GM21528 (cell line): ENCODE data around the gene UBE2G2.

ENCODE experiments used
- ATAC-seq: cut with Tn5 transposase; IDR thresholded peaks from one replicate; pipeline ENCODE4 v1.9.1; 2021; ENCODE audit warnings: mild to moderate bottlenecking, moderate library complexity; ENCODE audit not compliant: unreplicated experiment, low FRiP score

Gene UBE2G2

GRCh38 chr21:44766818-44767354 lies 34.7 kb downstream of the UBE2G2 start:
- no peak for ATAC-seq

DNA sequence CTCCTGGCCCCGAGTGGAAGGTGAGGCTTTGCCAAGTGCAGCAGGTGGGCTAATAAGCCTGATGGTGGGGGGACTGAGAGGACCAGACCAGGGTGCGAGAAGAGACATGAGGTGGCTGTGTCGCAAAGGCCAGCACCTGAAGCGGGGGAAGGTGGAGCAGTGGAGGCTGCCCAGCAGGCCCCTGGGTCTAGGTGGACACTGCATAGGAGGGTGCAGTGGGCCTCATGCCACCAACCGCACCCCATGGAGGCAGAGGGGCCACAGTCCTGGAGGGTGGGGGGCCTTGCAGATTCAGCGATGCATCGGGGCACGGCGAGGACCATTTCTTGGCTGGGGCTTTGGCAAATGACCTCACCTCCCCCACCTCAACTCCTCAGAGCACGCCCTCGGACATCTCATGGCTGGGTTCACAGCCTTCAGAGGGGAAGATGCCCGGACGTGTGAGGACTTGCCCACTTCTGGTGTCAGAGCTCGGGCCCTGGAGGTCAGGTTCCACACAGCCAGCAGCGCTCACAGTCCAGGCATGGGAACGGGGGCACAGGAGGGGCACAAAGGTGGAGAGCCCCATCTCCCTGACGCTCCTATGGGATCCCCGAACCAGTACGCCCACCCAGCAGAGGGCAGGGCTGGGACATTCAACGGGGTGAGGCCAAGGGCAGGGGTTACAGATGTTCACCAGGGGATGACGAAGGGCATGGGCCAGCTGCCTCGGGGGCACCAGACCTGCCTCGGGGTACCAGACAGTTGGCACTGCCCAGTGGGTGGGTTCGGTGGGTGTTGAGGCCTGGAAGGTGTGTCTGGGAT lies 35.4 kb downstream of the UBE2G2 start:
- no peak for ATAC-seq

DNA sequence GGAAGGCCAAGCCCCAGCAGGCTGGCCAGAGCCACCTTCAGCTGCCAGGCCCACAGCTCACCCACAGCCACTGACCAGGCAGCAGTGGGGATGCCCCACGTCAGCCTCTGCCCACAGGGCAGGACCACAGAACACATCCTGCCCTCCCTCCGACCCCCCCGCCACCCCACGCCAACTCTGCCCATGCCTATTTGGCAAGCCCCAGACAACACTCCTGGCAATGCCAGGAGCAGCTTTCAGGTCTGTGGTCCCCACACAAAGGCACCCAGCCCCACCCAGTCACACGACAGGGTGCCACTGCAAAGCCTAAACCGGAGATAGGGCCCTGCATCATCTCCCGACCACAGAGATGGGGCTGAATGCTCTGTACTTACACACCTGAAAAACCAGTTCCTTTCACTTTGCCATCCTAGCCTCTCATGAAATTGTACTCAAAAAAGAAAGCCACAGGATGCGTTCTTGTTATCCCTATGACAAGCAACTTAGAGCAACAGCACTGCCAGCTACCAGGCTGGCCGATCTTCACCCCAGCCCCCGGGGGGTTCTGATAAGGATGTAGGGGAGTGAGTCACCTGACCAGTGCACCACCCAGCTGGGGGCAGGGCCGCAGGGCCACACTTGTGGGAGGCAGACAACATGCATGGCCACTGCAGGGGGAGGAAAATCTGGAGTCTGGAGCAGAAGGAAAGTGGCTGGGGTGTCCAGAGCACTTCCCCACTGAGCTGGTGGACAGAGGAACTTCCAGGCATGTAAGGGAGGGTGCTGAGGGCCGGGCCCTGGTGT lies 36.2 kb downstream of the UBE2G2 start:
- ATAC-seq: no peak

DNA sequence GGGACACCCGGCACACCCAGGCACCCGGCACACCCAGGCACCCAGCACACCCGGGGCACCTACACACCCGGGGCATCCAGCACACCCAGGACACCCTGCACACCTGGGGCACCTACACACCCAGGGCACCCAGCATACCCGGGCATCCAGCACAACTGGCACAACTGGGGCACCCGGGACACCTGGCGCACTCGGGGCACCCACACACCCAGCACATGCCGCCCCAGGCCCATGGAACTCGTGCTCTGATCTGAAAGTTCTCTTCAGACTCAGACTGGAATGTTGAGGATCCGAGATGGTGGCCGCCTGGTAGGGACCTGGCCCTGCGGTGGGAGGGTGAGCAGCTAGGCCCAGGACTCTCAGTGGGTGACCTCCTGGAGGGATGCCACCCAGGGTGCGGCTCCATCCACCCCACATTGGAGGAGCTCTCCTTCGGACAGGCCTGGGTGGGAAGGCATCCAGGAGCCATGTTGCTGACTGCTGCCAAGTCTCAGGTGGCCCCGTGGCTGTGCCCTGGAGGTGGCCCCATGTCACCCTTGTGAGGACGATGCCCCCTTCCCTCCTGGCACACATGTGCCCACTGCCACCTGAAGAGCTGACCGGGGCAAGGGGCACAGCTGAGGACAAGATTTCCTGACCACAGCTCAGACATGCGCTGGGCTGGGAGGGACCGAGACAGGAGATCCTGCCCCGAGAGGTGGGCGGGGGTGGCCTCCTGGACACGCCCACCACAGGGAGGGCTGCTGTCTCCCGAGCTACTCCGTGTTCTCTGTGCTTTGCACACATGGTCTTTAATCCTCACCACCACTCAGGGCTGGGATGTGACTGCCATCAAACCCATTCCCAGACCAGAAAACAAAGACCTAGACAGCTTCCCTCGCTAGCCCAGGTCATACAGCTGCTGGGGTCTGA lies 37.0 kb downstream of the UBE2G2 start:
- ATAC-seq: no peak

DNA sequence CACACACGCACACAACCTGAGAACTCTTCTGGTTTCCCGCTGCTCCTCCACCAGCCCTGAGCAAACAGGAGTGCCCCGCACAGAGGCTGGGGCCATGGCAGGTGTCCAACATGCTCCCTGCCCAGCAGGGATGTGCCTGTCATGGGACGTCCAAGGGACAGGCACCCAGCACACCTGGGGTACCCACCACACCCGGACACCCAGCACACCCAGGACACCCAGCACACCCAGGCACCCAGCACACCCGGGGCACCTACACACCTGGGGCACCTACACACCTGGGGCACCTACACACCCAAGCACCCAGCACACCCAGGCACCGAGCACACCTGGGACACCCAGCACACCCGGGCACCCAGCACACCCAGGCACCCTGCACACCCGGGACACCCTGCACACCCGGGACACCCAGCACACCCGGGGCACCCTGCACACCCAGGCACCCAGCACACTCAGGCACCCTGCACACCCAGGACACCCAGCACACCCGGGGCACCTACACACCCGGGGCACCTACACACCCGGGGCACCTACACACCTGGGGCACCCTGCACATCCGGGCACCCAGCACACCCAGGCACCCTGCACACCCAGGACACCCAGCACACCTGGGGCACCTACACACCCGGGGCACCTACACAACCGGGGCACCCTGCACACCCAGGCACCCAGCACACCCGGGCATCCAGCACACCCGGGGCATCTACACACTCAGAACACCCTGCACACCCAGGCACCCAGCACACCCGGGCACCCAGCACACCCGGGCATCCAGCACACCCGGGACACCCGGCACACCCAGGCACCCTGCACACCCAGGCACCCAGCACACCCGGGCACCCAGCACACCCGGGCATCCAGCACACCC lies 37.9 kb downstream of the UBE2G2 start:
- no peak for ATAC-seq

- ATAC-seq: no peak
These were observed 38.6 kb downstream of the UBE2G2 start for GRCh38 chr21:44763050-44763378.

- no peak for ATAC-seq
These were observed 39.2 kb downstream of the UBE2G2 start for GRCh38 chr21:44762221-44763049.

DNA sequence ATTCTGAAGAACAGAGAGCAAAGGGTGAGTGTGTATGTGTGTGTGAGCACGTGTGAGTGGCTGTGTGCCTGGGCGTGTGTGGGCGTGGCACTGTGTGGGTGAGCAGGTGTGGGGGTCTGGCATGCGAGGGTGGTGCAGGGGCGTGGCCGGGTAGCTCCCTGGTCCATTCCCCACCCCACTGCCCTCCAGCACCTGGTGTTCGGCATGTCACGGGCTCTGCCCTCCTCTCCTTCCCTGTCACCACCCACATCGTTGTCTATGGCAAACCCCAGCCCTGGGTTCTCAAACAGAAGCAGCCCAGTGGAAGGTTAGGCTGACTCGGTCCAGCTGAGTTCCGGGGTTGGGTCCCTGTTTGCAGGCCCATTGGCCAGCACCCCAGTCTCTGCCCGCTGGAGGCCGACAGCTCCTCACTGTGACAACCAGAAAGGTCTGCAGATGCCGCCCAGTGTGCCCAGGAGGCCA lies 39.8 kb downstream of the UBE2G2 start:
- no peak for ATAC-seq

- ATAC-seq: no peak
These were observed 40.5 kb downstream of the UBE2G2 start for GRCh38 chr21:44761011-44761729.

DNA sequence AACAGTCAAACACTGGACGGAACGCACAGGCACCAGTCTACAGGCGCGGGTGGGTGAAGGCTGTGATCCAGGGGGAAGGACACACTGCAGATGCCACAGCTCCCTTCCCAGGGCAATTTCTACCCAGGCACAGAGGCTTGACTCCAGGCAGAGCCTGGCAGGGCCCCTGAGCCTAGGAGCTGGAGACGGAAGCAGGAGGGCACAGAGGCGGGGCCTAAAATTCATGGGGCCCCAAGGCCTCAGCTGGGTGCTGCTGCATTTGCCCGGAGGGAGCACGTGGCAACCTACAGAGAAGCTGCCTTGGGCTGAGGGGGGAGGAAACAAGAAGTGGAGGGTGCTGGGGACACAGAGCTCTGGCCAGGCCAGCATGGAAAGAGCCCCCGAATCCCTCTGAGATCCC lies 41.2 kb downstream of the UBE2G2 start:
- ATAC-seq: no peak

- ATAC-seq: no peak
These were observed 41.9 kb downstream of the UBE2G2 start for GRCh38 chr21:44759628-44760285.

- ATAC-seq: no peak
These were observed 42.6 kb downstream of the UBE2G2 start for GRCh38 chr21:44758781-44759627.

GRCh38 chr21:44758141-44758561 lies 43.5 kb downstream of the UBE2G2 start:
- no peak for ATAC-seq

DNA sequence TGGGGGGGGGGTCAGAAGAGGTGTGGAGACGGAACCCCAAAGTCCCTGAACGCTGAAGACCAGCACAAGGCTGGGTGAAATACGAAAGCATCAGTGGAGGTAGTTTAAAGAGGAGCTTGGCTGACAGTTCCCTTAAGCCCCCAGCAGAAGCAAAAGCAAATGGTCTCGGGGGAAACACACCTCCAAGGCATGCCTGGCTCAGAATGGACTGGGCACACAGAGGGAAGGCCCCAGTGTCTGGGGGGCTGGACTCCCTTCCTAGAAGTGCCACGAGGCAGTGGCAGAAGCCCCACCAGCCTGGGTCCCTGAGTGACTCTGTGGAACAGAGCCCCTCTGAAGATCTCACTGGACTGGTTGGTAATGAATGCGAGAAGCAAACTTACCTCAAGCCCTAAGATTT lies 43.9 kb downstream of the UBE2G2 start:
- ATAC-seq: no peak

DNA sequence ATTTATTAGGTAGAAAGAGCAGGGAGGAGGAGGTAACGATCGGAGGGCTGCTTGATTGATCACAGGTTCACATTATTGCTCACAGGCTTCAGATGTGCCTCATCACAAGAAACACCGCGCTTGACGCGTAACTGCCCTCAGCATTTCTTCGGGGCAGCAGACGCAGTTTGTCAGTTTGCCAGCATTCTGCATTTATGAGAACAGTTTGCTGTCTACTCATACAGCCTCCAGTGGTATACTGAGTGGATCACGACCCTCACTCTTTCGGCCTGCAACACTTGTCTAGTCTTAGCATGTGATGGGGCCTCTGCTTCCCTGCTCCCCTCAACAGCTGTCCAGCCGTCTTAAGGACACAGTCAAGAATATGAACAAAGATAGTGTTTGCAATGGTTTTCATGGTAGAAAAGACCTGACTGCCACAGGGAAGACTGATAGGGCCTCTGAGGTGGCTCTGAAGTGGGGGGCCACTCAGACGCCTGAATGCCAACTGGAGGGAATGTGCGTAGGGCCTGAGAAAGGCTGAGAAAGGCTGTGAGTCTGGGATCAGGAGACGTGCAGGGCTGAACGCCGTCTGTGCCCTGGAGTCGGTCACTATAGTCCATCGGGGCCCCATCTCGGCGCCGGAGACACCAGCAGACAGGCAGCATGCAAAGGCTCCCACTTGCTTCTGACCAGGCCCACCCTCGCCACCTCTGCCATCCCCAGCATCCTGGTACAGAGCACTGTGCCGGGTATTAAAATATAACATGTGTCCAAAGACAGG lies 45.0 kb downstream of the UBE2G2 start:
- ATAC-seq: no peak

DNA sequence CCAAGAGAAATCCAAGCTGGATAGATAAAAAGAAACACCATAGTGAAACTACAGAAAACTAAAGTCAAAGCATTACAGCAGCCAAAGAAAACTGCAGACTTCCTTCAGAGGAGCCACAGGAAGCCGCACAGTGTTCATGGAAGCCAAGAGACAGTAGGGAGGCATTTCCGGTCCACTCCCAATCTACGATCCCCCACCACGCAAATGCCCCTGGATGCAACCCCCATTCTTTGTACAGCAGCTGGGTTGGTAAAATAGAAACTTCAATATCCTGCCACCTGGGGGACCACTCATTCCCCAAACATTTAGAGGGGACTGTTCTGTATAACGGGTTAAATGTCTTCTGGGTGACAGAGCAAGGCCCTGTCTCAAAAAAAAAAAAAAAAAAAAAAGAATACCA lies 46.4 kb downstream of the UBE2G2 start:
- ATAC-seq: no peak
